OCI-M2 (cell line): ENCODE results near the gene DNAJB8.

ENCODE experiments used
- DNase-seq: peaks from one replicate; lab custom pipeline; 2025; ENCODE audit not compliant: unreplicated experiment; lab: John Stamatoyannopoulos, UW

DNAJB8 gene

DNA sequence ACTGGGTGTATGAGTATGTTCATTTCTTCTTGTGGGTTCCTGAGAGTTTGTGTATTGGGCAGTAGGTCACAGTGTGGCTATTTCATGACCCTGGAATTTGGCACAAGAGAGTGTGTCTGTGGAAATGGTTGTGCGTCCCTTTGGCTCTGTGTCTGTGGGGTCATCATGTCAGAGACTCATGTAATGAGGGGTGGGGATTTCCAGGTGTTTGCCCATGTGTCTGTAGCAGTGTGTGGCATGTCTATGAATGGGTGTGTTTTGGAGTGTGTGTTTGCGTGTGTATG, 27.6 kb upstream of the DNAJB8 start:
- DNase-seq = no peak

DNA sequence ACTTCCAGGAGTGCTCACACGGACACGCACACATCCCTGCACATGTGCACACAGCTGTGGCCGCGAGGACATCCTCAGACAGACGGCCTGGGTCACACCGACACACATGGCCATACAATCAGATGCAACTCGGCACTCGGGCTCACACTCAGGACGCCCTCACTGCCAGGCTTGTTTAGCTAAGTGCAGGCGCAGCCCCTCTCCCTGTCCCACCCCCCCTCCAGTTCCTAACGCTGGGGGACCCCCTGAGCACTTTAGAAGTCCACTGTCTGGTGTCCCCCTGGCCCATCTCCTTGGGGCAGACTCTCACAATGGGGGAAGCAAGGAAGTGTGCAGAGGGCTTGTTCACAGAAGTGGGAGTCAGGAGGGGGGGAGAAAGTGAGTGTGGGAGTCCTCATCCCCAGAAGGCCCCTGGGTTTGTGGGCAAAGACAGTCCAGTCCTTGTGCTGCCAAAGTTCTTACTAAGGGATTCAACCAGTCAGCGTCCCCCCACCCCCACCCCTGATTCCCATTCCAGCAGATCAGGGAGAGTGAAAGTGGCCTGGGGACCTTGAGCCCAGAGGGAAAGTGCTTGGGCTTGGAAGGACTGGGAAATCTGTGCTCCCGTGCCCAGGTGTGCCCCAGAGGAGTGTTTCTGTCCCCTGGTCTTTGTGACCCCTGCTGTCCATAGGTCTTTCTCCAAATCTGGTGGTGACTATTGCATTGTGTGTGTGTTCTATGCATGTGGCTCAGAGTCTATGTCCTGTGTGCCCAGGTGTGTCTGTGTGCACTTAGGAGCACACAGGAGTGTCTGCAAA, 27.1 kb upstream of the DNAJB8 start:
- DNase-seq = no peak

DNA sequence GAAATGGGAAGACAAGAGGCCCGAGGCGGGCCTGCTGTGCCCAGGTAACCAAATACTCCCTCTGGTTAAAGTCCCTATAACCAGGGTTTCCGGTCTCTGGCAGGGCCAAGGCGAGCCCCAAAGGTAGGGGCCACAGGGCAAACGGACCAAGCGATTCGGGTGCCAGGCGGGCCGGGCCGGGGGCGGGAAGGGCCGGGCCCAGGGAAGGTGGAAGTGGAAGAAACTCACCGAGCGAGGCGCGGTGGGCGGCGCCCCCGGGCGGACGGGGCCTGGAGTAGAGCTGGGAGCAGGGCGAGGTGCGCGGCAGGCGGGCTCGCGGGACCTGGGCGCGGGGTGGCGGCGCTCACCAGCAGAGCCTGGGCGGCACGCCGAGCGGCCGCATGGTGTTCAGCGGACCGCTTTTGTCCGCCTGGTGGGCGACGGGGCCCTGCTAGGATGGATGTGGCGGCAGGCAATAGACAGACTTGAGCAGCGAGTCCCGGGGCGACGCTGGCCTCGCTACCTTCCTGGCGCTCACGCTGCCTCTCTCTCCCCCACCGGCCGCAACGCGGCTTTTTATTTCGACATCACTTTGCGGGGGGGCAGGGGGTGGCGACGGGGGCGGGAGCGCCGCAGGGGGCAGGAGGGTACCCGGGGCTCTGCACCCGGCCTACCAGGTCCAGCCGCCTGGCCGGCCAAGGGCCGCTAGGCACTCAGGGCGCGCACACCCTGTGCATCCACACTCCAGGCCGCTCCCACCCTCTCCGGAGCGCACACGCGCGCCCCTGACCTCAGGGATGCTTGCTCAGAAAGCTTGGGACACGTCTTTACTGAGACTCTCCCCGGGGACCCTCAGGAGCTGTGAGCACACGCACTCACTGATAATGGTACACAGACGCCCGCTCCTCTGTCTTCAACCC, 26.2 kb upstream of the DNAJB8 start, which contains the start of gene GATA2:
GATA2 (minus strand) TSS at position 531 of the 899 bp plus-strand sequence. CDS start 6,170 bp downstream, outside the sequence.
- no peak for DNase-seq

DNA sequence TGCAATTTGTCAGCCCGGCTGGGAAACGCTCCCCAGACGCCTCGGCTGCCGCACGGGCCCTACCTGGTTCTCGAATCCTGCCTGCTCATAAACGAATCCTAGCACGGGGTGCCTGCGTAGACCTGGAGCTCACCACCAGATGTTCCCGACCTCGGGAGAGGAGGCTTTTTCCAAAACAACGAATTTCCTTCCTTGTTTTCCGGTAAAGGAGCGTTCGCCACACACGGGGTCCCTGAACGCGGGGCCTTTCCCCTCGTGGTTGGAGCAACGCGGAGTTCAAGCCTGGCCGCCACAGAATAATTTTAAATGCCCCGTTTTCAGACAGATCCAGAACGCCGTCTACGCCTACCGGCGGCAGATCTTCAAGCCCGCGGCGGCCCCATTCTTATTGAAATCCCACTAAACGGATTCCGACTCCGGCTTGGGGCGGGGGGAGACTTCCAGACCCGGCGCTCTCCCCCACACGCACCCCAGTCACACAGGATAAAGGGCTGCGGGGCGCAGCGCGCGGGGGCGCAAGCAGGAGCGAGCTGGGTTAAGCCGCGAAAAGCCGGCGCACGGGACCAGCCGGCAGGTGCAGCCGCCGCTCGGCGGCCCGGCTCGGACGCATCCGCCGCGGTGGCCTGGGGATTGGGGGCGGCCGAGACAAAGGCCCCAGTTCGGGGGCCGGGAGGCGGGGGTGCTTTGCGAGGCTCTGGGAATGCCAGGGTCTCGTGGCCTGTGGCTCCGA, 25.4 kb upstream of the DNAJB8 start:
- DNase-seq = no peak

DNA sequence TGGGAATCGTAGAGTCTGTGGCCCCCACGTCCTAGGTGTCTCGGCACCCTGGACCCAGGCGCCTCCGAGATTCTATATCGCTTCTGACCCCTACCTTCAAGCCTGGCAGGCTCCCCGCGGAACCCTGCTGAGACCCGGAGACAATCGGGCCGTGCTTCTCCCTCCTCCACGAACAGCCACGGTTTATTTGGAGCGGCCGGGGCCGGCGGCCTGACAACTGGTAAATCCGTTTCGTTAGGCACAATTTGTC, 24.9 kb upstream of the DNAJB8 start:
- DNase-seq = no peak

DNA sequence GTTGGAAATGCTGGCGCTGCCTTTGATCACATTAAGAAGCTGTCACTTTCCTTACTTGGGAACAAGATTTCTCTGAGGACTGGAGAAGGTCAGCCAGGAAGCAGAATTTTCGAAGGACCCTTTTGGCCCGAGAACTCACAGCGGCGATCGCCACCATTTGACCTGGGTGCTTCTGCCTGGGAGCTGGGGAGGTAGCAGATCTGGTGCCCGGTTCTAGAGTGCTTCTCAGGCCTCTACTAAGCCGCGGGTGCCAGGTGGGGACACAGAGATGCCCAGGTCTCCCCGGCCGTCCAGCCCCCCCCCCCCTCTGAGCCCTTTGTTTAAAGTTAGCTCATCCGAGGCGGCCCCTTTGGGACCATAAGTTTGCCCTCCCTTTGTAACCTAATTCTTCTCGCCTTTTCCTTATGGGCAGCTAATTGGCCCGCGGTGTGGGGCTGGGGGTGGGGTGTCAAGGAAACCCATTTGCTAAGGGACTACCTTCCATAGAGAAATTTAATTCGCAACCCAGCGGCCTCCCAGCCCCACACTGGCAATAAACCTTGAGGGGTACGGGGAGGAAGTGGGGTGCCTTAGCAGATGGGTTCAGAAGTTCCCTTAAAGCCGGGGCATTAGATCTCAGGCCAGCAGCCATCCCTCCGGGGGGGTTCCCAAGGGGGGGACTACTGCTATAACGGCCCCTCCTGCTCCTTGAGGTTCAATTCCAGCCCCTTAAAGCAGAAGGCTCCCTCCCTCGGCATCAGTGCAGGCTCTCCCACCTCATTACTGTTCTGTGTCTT, 24.4 kb upstream of the DNAJB8 start:
- no peak for DNase-seq

DNA sequence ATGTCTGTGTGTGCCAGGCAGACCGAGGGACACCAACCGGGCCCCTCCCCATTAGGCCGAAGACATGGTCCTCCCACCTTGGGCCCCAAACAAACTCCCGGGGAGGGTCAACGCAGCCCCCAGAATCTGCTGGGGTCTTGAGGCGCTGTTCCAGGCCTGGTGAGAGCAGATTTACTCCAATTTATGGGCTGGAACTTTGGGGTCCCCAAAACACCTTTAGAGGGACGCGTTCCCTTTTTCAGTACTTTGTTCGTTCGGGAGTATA, 23.9 kb upstream of the DNAJB8 start:
- no peak for DNase-seq

DNA sequence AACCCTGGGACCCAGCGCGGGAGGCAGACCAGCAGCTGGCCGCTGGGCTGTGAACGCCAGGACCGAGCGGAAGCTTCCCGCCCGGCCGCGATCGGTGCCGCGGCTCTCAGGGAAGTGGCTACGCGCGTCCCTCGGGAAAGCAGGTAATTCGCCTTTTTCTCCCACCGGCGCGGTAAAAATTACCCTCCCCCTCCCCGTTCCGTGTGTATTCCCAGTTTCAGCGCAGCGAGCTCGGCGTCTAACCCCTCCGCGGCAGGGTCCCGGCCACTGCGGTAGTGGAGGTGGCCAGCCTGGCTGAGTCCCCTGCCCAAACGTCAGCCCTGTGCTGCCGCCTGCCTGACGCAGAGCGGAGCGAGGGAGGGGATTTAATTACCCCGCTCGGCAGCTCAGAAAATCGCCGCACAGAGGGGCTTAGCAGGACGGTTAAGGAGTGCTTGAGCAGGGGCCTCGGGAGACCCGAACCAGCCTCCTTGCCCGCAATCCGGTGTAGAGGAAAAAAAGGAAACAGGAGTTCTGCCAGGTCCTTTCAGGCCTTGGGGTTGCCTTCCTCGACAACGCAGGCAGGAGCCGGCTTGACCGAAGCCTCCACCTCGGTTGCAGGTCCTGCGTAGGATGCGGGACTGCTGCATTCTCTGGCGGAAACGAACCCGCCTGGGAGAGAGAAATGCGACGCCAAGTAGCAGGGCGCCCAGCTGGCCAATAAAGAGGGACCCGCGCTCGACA, 23.4 kb upstream of the DNAJB8 start:
- no peak for DNase-seq

DNA sequence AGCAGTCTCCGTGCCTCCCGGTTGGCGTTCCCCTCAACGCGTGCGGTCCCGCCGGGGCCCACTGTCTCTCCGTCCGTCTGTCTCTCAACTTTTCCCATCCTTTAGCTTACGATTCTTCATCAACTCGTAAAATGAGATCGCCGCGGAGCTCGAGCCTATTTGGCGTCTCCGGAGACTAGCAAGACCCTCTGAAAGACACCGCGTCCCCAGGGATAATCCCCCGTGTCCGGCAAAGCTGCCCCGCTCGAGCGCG, 22.9 kb upstream of the DNAJB8 start:
- no peak for DNase-seq

DNA sequence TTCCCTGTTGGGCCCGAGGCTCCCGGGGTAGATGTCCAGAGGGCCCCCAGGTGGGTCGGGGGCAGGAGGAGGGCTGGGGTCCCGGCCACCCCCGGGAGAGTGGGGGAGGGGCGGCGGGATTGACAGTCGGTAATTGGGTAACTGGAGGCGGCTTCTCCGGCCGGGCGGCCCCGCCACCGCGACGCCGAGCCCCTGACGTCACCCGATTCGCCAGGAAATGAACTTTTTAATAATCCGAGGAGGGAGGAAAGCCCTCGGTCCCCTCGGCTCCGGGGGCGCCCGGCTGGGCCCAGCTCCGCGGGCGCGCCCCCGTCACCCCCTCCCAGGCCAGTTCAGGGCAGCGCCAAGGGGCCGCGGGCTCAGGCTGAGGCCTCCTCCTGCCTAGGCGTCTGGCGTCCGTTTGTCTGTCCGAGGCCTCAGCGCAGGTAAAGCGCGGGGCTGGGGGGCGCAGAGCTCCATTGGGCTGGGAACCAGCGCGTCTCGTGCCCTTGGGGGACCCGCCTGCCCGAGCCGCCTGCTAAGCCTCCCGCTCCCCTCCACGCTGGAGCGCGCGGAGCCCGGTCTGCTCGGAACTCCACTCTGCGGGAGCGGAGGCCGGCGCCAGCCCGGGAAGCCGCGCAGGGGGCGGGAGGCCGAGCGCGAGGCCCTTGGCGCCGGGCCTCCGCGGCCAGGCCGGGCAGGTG, 22.4 kb upstream of the DNAJB8 start:
- no peak for DNase-seq

DNA sequence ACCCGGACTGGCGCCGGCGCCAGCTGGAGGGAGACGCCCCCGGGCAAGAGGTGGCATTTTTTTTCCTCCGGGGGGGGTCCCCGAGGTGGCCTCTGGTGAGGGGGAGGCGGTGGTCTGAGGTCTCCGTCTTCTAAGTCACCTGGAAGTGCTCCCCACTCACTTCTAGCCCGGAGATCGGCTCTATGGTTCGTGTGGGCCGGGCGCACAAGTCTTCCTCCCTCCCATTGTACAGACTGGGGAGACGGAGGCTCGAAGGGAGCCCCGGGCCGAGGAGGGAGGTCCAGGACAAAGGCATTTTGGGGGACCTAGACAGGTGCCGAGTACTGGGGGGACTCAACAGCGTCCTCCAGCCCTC, 21.9 kb upstream of the DNAJB8 start:
- DNase-seq = no peak

DNA sequence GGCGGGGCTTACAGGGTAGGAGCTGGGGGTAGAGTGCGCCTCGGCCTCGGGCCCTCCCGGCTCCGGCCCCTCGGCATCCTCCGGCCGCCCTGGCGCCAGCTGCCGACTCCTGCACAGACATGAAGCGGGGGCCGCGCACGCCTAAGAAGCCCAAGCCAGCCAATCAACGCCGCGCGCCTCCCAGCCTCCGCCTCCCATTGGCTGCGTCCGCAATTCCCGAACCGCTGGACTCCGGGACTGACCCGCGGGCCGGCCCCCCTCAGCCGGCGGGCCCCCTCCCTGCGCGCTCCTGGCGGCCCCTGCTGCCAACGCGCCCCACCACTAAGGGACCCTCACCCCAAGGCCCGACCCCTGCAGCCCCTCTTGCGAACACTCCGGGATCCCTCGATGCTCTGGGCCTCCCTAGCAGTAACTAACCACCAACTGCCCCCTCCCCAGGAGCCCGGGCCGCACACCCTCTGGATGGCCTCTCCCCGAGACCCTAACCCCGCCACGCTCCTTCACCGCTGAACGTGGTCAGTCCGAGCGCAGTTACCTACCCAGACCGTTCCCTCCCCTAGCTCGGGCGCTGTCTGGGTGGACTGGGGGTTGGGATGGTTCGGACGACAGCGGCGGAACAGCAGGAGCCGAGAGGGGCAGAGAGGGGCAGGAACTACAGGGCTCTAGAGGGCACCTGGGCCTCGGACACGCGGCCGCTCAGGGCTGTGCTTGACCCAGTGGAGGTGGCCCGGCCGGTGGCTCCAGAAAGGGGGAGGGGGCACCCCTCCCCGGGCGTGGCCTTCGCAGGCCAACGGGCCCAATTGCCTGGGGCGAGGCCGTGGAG, 21.3 kb upstream of the DNAJB8 start:
- DNase-seq = peak; percentile 25

DNA sequence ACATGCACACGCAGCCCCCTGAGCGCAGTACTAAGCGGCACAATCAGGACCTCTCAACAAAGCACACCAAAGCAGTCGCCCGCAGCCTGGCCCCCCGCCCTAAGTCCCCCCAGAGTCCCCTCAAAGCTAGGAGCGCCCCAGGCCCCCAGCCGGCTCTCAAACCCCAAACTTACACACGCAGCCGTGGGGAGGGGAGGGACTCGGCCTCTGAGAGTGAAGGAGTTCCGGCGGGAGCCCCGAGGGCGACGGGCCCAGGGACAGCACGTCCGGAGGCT, 20.8 kb upstream of the DNAJB8 start:
- no peak for DNase-seq

DNA sequence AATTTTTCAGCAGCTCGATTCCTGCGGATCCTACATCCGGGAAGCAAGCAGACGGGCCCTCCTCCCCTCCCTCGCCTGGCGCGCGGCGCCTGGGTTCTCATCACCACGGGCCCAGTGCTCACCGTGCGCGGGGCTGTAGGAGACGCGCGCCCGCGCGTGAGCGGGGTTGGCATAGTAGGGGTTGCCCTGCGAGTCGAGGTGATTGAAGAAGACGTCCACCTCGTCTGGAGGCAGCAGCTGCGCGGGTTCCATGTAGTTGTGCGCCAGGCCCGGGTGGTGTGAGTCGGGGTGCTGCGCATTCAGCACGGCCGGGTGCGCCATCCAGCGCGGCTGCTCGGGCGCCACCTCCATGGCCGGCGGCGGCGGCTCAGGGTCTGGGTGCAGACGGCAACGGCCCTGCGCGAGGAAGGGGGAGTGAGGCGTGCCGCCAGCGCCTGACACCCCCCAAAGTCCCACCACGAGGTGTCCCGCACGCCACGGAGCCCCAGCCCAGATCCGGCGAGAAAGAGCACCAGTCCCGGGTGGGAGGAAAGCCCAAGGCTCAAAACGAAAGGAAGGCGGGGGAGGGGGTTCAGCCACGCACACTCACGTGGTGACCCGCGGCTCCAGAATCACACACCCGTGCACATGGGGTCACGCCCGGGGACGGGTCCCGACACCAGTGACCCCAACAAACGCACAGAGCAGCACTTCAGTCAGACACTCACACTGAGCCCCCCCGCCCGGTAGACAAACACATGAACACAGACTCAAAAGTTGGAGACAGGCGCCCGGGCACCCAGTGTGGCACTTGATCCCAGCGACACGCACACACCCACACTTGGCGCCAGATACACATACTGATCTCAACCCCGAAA, 20.2 kb upstream of the DNAJB8 start:
- no peak for DNase-seq

DNA sequence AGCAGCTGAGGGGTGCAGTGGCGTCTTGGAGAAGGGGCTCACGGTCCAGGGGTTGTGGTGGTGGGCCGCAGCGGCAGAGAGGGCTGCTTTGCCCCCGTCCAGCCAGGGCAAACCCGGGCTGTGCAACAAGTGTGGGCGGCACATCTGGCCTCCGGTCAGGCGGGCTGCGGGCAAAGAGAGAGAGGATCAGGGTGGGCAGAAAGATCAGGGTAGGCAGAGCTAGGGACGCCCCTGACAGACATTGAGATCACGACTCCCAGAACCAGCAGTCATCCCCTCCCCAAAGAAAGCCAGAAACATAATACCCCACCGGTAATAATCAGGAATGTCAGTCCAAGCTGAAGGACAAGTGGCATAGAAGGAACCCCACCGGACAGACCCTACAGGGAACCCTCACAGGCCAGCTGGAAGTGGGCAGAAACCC, 19.5 kb upstream of the DNAJB8 start:
- no peak for DNase-seq

DNA sequence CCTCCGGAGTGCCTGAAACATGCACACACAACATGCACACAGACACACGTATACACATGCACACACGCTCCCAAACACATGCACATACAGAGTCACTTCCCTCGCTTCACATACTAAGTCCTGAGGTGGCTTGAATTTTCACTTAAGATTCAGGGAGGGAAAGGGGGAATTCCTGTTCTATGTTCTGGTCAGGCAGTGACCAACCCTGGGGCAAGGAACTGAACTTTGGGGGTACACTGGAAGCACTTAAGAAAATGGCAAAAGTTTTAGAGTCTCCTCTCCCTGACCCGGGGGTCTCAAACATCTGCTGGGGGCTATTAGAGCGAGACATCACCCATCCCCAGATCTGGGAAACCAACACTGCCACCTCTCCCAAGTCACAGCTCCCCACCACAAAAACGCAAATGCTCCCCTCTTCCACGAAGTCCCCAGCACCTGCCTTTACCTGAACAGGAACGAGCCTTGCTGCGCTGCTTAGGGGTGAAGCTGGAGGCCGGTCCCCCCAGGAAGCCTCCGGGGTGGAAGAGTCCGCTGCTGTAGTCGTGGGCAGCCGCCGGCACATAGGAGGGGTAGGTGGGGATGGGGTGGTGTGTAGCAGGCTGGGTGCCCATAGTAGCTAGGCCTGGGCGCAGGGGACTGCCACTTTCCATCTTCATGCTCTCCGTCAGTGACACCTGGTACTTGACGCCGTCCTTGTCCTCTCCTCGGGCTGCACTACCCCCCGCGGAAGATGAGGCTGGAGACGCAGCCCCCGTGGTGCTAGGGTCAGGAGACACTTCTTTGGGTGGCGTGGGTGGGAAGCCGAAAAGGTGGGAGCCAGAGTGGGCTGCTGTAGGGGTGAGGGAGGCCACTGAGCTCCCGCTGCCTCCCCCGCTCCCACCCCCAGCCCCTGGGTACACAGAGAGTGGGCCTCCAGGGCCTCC, 18.9 kb upstream of the DNAJB8 start:
- no peak for DNase-seq

DNA sequence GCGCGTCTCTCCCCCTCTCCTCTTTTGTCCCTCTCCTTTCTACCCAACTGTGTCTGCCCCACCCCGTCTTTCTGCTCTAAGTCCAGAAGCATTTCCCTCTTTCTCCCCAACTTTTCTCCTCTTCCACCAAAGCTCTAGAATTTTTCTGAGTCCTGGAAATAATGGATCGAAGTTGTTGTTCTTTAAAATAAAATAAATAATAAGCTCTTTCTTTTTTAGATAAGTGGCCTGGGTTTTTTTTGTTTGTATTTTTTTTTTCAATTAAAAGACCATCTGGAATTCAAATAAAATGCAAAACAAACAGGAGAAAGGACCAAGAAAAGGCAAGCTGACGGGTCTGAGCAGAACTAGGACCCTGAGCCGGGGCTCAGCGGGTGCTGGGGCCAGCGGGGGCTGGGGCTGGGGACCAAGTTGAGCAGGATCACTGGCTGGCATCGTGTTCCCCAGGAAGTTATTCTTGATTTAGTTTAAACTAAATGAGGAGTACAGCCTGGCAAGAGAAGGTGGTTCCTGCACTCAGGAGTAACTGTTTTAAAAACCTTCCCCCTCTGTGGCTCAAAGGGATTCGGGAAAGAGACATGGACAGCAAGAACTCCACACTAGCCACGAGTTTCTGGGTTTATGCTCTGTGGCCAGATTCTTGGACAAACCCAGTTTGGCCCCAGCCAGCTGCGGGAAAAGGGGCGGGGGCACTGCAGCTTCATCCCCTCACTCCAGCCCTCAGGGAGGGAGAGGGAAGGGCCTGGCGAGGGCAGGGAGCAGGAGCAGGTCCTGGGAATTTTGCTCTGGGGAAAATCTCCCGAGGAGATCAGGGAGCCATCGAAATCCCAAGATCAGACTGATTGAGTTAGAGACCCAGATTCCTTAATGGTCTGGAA, 18.0 kb upstream of the DNAJB8 start:
- no peak for DNase-seq
